GM23248 (cell line): ENCODE results near the gene KRT222. TPM values are rescaled to one million over a fixed set of nuclear protein-coding genes. Genes with fewer than 3 reads are reported as not detected.

Experiments
- DNase-seq: peaks from one replicate; pipeline ENCODE4 v3.0.0-alpha.2; 2015
- H2AFZ ChIP-seq: fragments of 200-600 bp; sonication (generic); 2 replicates; pipeline ENCODE4 v1.6.1; 2016; ENCODE audit warnings: antibody characterized with exemption
- H3F3A ChIP-seq: fragments of 200-600 bp; sonication (generic); 2 replicates; pipeline ENCODE4 v1.6.1; 2016; ENCODE audit warnings: mild to moderate bottlenecking, antibody characterized with exemption, mixed run types; ENCODE audit not compliant: insufficient read depth
- H3K27ac ChIP-seq: fragments of 200-600 bp; sonication (generic); 2 replicates; pipeline ENCODE4 v1.5.1; 2016; ENCODE audit warnings: mild to moderate bottlenecking
- H3K27me3 ChIP-seq: fragments of 200-600 bp; sonication (generic); replicated peaks from 2 replicates; pipeline ENCODE4 v1.6.1; 2016; ENCODE audit warnings: mild to moderate bottlenecking; ENCODE audit not compliant: insufficient read depth
- H3K36me3 ChIP-seq: fragments of 200-600 bp; sonication (generic); 2 replicates; pipeline ENCODE4 v1.6.1; 2016; ENCODE audit warnings: low read depth, mild to moderate bottlenecking
- H3K4me1 ChIP-seq: fragments of 200-600 bp; sonication (generic); 2 replicates; pipeline ENCODE4 v1.6.1; 2016; ENCODE audit warnings: mild to moderate bottlenecking; ENCODE audit not compliant: insufficient read depth
- H3K4me2 ChIP-seq: fragments of 200-600 bp; sonication (generic); one replicate; pipeline ENCODE4 v1.6.1; 2016; ENCODE audit warnings: mild to moderate bottlenecking; ENCODE audit not compliant: unreplicated experiment
- H3K4me3 ChIP-seq: fragments of 200-600 bp; sonication (generic); 2 replicates; pipeline ENCODE4 v1.5.1; 2016; ENCODE audit warnings: mild to moderate bottlenecking
- H3K79me2 ChIP-seq: fragments of 200-600 bp; sonication (generic); 2 replicates; pipeline ENCODE4 v1.6.1; 2016; ENCODE audit warnings: mild to moderate bottlenecking; ENCODE audit not compliant: insufficient read depth
- H3K9ac ChIP-seq: fragments of 200-600 bp; sonication (generic); 2 replicates; pipeline ENCODE4 v1.6.1; 2016; ENCODE audit warnings: mild to moderate bottlenecking
- H3K9me2 ChIP-seq: fragments of 200-600 bp; sonication (generic); 2 replicates; pipeline ENCODE4 v1.6.1; 2016; ENCODE audit warnings: mixed run types, mild to moderate bottlenecking, moderate library complexity; ENCODE audit not compliant: insufficient read depth
- H3K9me3 ChIP-seq: fragments of 200-600 bp; sonication (generic); one replicate; pipeline ENCODE4 v1.6.1; 2017; ENCODE audit warnings: low read depth
- H4K20me1 ChIP-seq: fragments of 200-600 bp; sonication (generic); 2 replicates; pipeline ENCODE4 v1.6.0; 2016; ENCODE audit not compliant: insufficient read depth
- EZH2 ChIP-seq: fragments of 200-600 bp; sonication (generic); IDR thresholded peaks from 2 replicates; pipeline ENCODE4 v1.6.1; 2018; ENCODE audit warnings: antibody characterized with exemption, mild to moderate bottlenecking; ENCODE audit not compliant: insufficient read depth, poor library complexity, severe bottlenecking
- EZH2phosphoT487 ChIP-seq: fragments of 200-600 bp; sonication (generic); IDR thresholded peaks from 2 replicates; pipeline ENCODE4 v1.6.1; 2018; ENCODE audit warnings: antibody characterized with exemption, moderate library complexity, mild to moderate bottlenecking, low read depth; ENCODE audit not compliant: insufficient read depth
- WGBS, 2 experiments: methylation state at CpG; one replicate each; pipeline ENCODE4 v1.1.6; 2015 to 2017; ENCODE audit warnings: low lambda C conversion rate in 2 of 2, low coverage in 1 of 2; ENCODE audit errors: missing lambda C conversion rate in 2 of 2; 5-methylcytosine and 5-hydroxymethylcytosine counted together
- in situ Hi-C: fragments of 300-500 bp; cut with MboI; formaldehyde crosslinking; loops from 2 replicates; pipeline ENCODE4 v1.15.0; 2020
- polyA plus RNA-seq: library from polyadenylated mRNA; unstranded; fragments of >200 nt; fragmentation: Nextera tagmentation; extraction: Ambion mirVana; gene quantifications from 2 replicates; pipeline ENCODE4 v1.2.1, GENCODE V29; 2016
- total RNA-seq: library from RNA; depleted of rRNA; stranded (reverse); fragments of >200 nt; shearing (Covaris generic); gene quantifications from 2 replicates; pipeline ENCODE4 v1.2.3, GENCODE V29; 2014

The KRT222 gene
- total and polyA plus RNA-seq, 2 experiments from 2014 or later = not detected

DNA sequence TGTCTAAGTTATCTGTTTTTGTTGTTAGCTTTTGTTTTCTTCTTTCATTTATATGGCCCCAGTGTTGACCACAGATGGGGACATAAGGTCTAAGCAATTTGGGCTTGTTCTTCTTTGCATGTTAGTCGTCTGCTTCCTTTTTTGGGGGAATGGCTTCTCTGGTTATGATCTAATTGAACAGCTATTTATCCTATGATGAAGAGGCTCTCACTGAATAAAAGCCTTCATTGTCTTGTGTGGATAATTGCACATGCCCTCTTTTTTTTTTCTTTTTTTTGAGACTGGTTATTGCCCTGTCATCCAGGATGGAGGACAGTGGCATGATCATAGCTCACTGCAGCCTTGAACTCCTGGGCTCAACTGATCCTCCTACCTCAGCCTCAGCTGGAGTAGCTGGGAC is 31.1 kb downstream of the KRT222 start:
- in situ Hi-C loops = no loop called here
- peaks cover 2% of the 10 kb centered on the region; the same call in 1 of the 2 replicates for H3F3A ChIP-seq
- no peak overlapping the region for H3K9ac ChIP-seq
- H3K27me3 ChIP-seq = no peaks in the 10 kb centered on the region
- peak; percentile 18 for DNase-seq
- H4K20me1 ChIP-seq = 0 out of 2 replicates have a peak, but pooled peaks cover 3% of the 10 kb centered on the region
- peaks cover 15% of the 10 kb centered on the region for H3K79me2 ChIP-seq
- H3K4me3 ChIP-seq = no peak overlapping the region
- H3K4me2 ChIP-seq = no peak overlapping the region
- no peaks in the 10 kb centered on the region for H3K4me1 ChIP-seq
- H2AFZ ChIP-seq = no peak overlapping the region
- WGBS, 2 experiments = 51 to 63% methylated on average over 1 of the region's 1 CpG
- TF ChIP-seq EZH2 = no peak
- no peak for TF ChIP-seq EZH2phosphoT487
- H3K36me3 ChIP-seq = peaks cover 80% of the 10 kb centered on the region
- no peaks in the 10 kb centered on the region for H3K9me3 ChIP-seq
- no peaks in the 10 kb centered on the region for H3K9me2 ChIP-seq
- 0 out of 2 replicates have a peak overlapping the region, but pooled peaks have one; percentile 5 for H3K27ac ChIP-seq

GRCh38 chr17:40632216-40632615 is 32.8 kb downstream of the KRT222 start:
- H3K4me3 ChIP-seq = no peak overlapping the region
- H4K20me1 ChIP-seq = 0 out of 2 replicates have a peak, but pooled peaks cover 3% of the 10 kb centered on the region
- H3K9me3 ChIP-seq = no peaks in the 10 kb centered on the region
- no peaks in the 10 kb centered on the region for H3K4me1 ChIP-seq
- H3K27ac ChIP-seq = no peak overlapping the region
- no peak overlapping the region for H3K9ac ChIP-seq
- H2AFZ ChIP-seq = no peak overlapping the region
- in situ Hi-C loops = no loop called here
- H3K79me2 ChIP-seq = no peaks in the 10 kb centered on the region
- peaks cover 91% of the 10 kb centered on the region for H3K36me3 ChIP-seq
- H3K4me2 ChIP-seq = no peak overlapping the region
- H3K9me2 ChIP-seq = no peaks in the 10 kb centered on the region
- TF ChIP-seq EZH2phosphoT487 = no peak
- no peak for TF ChIP-seq EZH2
- no peak for DNase-seq
- H3F3A ChIP-seq = peaks cover 16% of the 10 kb centered on the region; the same call in 1 of the 2 replicates
- 84% methylated on average over 9 of the region's 9 CpGs for WGBS, 2 experiments
- no peaks in the 10 kb centered on the region for H3K27me3 ChIP-seq

DNA sequence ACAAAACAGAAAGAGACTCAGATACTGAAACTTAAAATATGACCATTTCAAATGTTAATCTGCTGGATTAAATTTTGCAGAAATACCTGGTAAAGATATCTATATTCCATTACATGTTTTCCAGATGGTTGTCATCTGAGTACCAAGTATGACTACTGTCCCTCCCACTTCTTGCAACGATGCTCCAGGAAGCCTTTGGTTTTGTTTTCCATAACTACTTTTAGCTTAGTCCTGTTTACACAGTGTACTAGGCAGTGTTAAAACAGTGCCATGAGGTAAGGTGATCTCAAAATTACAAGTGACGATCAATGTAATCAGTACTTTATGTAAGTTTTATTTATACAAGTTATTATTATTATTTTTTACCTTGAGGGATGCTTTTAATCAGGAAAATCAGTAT is 35.1 kb downstream of the KRT222 start:
- H3K9me2 ChIP-seq = no peaks in the 10 kb centered on the region
- H3K27ac ChIP-seq = no peak overlapping the region
- no peak overlapping the region for H3K4me3 ChIP-seq
- H3K27me3 ChIP-seq = no peaks in the 10 kb centered on the region
- H2AFZ ChIP-seq = no peak overlapping the region
- TF ChIP-seq EZH2 (no peak), EZH2phosphoT487 (no peak)
- 0 out of 2 replicates have a peak, but pooled peaks cover 3% of the 10 kb centered on the region for H4K20me1 ChIP-seq
- H3K9ac ChIP-seq = no peak overlapping the region
- in situ Hi-C loops = no loop called here
- H3K79me2 ChIP-seq = no peaks in the 10 kb centered on the region
- DNase-seq = no peak
- H3K4me2 ChIP-seq = no peak overlapping the region
- H3K4me1 ChIP-seq = no peaks in the 10 kb centered on the region
- 11 to 16% methylated on average over 2 of the region's 2 CpGs for WGBS, 2 experiments
- no peaks in the 10 kb centered on the region for H3K9me3 ChIP-seq
- H3K36me3 ChIP-seq = peaks cover 68% of the 10 kb centered on the region
- peaks cover 28% of the 10 kb centered on the region; the same call in 1 of the 2 replicates for H3F3A ChIP-seq

GRCh38 chr17:40625311-40625710 is 39.7 kb downstream of the KRT222 start:
- TF ChIP-seq EZH2phosphoT487 (no peak), EZH2 (no peak)
- H3K27ac ChIP-seq = no peak overlapping the region
- no peaks in the 10 kb centered on the region for H3K27me3 ChIP-seq
- H3K9ac ChIP-seq = no peak overlapping the region
- DNase-seq = no peak
- peaks cover 31% of the 10 kb centered on the region; the same call in 1 of the 2 replicates for H3F3A ChIP-seq
- peaks cover 30% of the 10 kb centered on the region for H3K36me3 ChIP-seq
- in situ Hi-C loops = no loop called here
- no peaks in the 10 kb centered on the region for H3K4me1 ChIP-seq
- H4K20me1 ChIP-seq = no peaks in the 10 kb centered on the region
- no peaks in the 10 kb centered on the region for H3K9me3 ChIP-seq
- no peaks in the 10 kb centered on the region for H3K9me2 ChIP-seq
- H2AFZ ChIP-seq = no peak overlapping the region
- H3K4me2 ChIP-seq = no peak overlapping the region
- no peaks in the 10 kb centered on the region for H3K79me2 ChIP-seq
- H3K4me3 ChIP-seq = no peak overlapping the region
- 47 to 48% methylated on average over 5 of the region's 5 CpGs for WGBS, 2 experiments
